ENCODE data around the gene IFNA16. TPM values are rescaled to one million over a fixed set of nuclear protein-coding genes. Genes with fewer than 3 reads are reported as not detected.
"Not testable (repeated sequence)": the region's sequence is repeated elsewhere in the genome, so short reads cannot be mapped to it uniquely, and the experiment has no call there.

IFNA16 gene
- total RNA-seq, 2 donors from 2014 or later: not detected

- Mint-ChIP-seq H3K27me3 (peaks cover 3% of the 10 kb centered on the region in 2 donors), H3K9me3 (no peaks in the 10 kb centered on the region), H3K4me3 (no peak overlapping the region), H3K36me3 (no peaks in the 10 kb centered on the region), H3K27ac (no peak overlapping the region), H3K4me1 (ENCODE audit: low read depth in 2 of 2) (no peaks in the 10 kb centered on the region)
- no peak for ATAC-seq
- DNase-seq (ENCODE audit: low spot score): no peak
Measured at GRCh38 chr9:21172156-21172555, 45.0 kb downstream of the IFNA16 start.

DNA sequence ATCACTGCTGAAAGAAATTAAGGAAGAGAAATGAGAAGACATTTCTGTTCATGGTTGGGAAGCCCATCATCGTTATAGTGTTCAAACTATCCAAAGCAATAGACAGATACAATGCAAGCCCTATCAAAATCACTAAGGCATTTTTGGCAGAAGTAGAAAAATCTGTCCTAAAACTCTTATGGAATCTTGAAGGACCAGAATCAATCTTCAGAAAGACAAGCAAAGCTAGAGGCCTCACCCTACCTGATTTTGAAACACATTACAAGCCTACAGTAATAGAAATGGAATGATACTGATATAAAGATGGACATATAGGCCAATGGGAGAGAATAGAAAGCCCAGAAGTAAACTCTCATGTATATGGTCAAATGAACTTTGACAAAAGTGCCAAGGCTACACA lies 45.8 kb downstream of the IFNA16 start:
- Mint-ChIP-seq H3K4me1 (ENCODE audit: low read depth in 2 of 2) (no peaks in the 10 kb centered on the region), H3K27ac (no peak overlapping the region), H3K4me3 (no peak overlapping the region), H3K36me3 (no peaks in the 10 kb centered on the region), H3K9me3 (no peaks in the 10 kb centered on the region), H3K27me3 (no peaks in the 10 kb centered on the region)
- DNase-seq (ENCODE audit: low spot score): no peak
- ATAC-seq: no peak

DNA sequence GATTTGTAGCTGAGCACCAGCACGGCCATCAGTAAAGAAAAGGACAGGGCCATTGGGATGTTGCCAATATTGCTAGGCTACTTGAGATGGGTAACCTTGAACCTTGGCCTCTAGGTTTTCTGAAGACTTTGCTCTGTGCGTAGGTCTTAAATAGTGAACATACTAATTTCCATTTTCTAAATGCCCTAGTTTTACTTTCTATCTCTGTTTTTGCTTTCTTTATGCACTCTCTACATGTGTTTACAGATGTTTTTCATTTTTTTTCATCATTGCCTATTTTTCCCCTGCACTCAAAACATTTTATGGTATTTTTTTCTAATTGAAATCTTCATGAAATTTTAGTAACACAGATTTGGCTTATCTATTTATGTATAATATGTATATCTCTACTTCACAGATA lies 50.6 kb downstream of the IFNA16 start, which contains the start of gene IFNA21:
TSS of gene IFNA21 (minus strand) at position 101 of the 400 bp plus-strand sequence. CDS start at position 53, 48 bp downstream.
- peaks cover 8 to 18% of the 10 kb centered on the region in 2 donors for H3K4me1 Mint-ChIP-seq (ENCODE audit: low read depth in 2 of 2)
- H3K4me3 Mint-ChIP-seq; ATAC-seq; DNase-seq (ENCODE audit: low spot score); H3K9me3 Mint-ChIP-seq; H3K27ac Mint-ChIP-seq; H3K36me3 Mint-ChIP-seq; H3K27me3 Mint-ChIP-seq: not testable (repeated sequence)

Other genes starting within 250 kb of the IFNA16 start
- 1 to 10 TPM; 2.2 to 3.1 TPM for gene HACD4, start 185.7 kb downstream of the IFNA16 start, total RNA-seq
- gene IFNB1, start 139.4 kb downstream of the IFNA16 start, total RNA-seq: not detected
- gene IFNW1, start 75.5 kb downstream of the IFNA16 start, total RNA-seq: not detected
- gene IFNA21, start 50.7 kb downstream of the IFNA16 start, total RNA-seq: not detected
- gene IFNA4, start 29.7 kb downstream of the IFNA16 start, total RNA-seq: not detected
- not detected for gene IFNA7, start 15.1 kb downstream of the IFNA16 start, total RNA-seq
- not detected for gene IFNA10, start 10.2 kb downstream of the IFNA16 start, total RNA-seq
- gene IFNA17, start 10.9 kb upstream of the IFNA16 start, total RNA-seq: not detected
- not detected for gene IFNA14, start 22.7 kb upstream of the IFNA16 start, total RNA-seq
- not detected for gene IFNA5, start 88.0 kb upstream of the IFNA16 start, total RNA-seq
- gene KLHL9, start 118.1 kb upstream of the IFNA16 start, total RNA-seq: 10 to 100 TPM; 13.3 to 16.6 TPM
- gene IFNA6, start 133.6 kb upstream of the IFNA16 start, total RNA-seq: not detected
- gene IFNA13, start 150.7 kb upstream of the IFNA16 start, total RNA-seq: not detected
- gene IFNA2, start 168.1 kb upstream of the IFNA16 start, total RNA-seq: not detected
- gene IFNA8, start 191.8 kb upstream of the IFNA16 start, total RNA-seq: not detected
- gene IFNA1, start 223.1 kb upstream of the IFNA16 start, total RNA-seq: not detected